Measurements from ENCODE around the gene SYK.

DNA sequence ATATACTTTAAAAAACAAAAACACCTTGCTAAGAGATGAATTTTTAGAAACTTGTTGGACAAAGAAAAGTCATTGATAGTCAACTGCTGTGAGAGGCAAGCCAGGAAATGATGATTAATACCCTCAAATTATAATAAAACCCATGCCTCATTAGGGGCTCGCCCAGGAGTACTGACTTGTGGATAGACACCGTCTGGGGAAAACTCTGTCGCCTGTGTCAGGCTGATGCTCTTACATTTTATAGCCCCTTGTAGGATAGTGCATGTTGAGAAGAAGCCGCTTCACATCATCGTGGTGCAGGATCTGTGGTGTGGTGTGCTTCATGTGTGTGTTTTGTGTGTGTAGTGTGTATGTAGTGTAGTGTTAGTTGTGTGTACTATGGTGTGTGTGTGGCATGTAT, 39.1 kb downstream of the SYK start:
- TF ChIP-seq, protein P1, sequence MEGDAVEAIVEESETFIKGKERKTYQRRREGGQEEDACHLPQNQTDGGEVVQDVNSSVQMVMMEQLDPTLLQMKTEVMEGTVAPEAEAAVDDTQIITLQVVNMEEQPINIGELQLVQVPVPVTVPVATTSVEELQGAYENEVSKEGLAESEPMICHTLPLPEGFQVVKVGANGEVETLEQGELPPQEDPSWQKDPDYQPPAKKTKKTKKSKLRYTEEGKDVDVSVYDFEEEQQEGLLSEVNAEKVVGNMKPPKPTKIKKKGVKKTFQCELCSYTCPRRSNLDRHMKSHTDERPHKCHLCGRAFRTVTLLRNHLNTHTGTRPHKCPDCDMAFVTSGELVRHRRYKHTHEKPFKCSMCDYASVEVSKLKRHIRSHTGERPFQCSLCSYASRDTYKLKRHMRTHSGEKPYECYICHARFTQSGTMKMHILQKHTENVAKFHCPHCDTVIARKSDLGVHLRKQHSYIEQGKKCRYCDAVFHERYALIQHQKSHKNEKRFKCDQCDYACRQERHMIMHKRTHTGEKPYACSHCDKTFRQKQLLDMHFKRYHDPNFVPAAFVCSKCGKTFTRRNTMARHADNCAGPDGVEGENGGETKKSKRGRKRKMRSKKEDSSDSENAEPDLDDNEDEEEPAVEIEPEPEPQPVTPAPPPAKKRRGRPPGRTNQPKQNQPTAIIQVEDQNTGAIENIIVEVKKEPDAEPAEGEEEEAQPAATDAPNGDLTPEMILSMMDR (IDR thresholded peaks at IDR 0.05), result no peak
- no peak for TF ChIP-seq POLR2A (IDR thresholded peaks at IDR 0.05)
